SHP77 (cell line): Measurements from ENCODE around the gene CKMT2.

Source experiments
- DNase-seq, 2 experiments: peaks; one replicate each; lab custom pipeline; 2025; lab: John Stamatoyannopoulos, UW

The CKMT2 gene

DNA sequence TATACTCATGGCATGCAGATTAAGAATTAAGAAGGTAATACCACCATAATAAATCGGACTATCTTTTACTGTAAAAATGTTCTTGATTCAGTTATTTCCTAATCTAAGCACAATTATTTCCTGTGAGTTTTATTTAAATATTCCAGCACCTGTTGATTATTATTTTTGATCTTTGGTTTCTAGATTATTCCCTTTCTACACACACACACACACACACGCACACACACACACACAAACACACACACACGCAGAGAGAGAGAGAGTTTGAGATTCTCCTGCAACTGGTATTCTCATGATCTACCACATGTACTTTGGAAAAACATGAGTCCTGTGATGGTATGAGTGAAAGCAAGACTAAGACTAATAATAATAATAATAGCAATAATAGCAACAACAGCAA is 17.0 kb upstream of the CKMT2 start:
- no peak for DNase-seq

DNA sequence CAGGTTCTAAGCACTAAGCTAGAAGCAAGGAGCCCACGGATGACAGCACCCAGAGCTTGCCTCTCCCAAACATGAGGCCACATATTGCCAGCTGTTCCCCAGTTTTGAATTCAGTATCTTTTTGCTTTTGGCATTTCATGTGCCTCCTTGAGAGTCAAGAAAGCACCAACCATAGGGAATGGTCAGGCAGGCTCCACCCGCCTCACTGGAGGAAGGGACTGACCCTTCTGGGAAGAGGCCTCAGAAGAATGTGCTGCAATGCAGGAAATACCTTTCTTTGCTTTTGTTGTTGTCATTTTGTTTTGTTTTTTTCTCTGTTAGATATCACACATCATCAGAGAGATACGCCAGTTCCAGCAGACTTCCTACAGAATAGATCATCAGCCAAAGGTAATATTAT is 13.7 kb upstream of the CKMT2 start:
- DNase-seq = no peak

DNA sequence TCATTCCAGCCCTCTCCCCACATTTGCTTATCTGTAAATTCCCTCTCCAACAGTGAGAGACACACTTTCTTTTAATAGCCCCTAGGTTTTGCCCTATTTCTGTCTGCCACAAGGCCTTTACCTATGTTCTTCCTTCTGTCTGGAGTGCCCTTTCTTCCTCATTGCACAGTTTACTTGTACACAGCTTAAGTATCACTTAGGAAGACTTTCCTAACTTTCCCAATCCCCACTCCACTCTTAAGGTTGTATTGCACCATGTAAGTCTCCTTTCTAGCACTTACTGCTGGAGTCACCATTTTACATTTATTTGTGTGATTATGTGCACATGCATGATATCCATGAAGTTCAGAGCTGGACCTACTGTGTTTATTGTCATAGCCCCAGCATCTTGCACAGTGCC is 10.8 kb upstream of the CKMT2 start:
- DNase-seq = no peak

DNA sequence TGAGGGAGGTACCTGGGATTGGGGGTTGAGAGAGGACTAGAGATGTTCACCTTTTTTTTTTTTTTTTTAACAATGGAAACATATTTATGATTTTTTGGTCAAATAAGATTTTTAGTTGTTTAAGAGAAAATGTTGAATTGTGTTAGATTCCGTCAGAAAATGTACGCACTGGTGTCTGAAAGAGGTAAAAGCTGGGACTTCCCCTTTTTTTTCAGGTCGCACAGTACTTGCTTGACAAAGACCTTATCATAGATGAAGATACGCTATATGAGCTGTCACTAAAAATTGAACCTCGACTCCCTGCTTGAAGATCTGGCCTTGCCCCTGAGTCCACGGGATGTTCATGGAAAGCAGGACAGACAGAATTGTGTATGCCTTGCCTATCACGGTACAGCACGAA is 7.7 kb upstream of the CKMT2 start:
- no peak for DNase-seq

DNA sequence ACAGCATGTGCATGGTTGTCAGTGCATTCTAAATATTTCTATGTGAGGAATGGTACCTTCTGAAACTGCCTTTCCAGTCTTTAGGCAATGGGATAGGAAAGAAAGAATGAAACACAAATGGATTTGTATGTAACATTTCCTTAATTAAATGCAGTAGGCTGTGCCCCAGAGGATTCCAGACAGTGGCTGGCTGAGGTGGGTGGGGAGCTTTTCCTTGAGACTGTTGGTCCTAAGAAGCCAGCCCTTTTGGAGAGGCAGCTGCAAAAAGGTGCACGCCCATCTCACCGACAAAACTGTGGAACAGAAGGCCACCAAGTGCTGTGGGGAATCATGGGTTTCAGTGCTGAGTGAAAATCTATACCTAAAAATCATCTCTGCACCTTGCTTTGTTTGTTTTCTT is 6.8 kb upstream of the CKMT2 start:
- no peak for DNase-seq

DNA sequence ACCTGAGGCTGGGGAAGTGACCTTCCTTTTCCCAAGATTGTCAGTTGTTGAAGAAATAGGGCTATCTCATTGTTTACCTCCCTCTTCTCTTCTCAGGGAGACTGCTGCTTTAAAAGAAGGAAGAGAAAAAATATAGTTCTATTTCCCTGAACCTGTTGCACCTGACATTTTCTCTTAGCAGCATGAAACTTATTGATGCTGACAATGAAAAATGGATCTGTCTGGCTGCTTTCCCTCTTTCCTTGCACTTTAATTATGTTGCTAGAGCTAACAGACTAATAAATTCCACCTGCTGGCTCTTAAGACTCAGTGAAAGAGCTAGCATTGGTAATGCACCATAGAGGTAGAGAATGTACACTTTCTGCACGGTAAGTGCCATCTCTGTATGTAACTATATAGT is 6.2 kb upstream of the CKMT2 start:
- DNase-seq = no peak

DNA sequence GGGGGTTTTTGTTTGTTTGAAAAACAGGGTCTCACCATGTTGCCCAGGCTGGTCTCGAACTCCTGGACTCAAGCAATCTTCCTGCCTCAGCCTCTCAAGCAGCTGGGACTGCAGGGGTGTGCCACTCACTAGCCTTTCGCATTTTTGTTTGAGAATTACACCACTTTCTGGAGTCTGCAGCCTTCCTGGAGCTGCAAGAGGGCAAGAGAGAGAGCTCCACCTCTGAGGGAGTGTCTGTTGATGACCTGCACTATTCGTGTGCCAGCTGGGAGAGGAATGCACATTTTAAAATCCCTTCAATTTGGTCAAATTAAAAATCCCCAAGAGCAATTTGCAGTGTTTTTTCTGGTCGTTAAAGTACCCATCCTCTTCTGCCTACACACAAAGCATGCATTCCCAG is 5.0 kb upstream of the CKMT2 start:
- no peak for DNase-seq

DNA sequence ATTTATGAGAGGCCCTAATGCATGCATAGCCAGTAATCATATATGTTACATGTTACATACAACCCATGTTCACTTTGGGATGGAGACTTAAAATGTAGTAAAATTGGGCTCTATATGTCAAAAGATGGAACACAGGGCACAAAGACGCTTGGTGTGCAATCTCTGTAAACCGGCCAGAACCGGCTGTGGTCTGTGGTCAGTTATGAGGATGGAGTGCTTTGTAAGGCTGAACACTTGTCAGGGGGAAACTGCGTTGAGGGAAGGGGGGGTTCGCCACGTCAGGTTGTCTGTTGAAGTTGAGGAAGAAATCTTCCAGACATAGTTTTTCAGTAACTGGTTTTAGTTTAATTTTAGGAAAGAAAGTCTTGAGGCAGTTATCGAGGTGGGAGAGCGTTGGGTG is 2.7 kb upstream of the CKMT2 start:
- DNase-seq = no peak

DNA sequence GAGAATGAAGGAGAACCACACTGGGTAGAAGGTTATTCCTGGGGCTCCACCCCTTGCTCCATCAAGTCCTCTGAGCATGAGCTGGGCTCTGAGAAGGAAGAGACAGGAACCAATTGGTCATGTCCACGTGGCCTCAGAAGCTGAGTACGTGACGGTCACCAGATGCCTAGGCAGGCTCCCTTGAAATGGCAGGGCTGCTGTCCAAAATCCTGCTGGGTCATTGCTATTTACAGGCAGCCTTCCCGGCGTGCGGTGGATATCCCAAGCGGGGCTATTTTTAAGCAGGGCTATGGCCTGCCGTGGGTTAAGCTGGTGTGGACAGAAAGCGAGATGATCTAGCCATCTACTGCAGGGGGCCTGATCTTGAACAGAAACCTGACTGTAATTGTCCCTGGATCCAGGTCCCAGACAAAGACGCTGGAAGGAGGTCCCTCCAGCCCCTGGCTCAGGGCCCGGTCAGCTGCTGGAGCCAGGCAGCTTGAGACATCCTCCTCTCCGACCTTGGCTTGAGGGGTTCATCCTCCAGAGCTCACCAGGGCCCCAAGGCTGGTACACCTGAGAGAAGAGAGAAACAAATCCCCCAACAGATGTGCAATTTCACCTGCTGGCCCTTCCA is 550 bp upstream of the CKMT2 start:
- no peak for DNase-seq

DNA sequence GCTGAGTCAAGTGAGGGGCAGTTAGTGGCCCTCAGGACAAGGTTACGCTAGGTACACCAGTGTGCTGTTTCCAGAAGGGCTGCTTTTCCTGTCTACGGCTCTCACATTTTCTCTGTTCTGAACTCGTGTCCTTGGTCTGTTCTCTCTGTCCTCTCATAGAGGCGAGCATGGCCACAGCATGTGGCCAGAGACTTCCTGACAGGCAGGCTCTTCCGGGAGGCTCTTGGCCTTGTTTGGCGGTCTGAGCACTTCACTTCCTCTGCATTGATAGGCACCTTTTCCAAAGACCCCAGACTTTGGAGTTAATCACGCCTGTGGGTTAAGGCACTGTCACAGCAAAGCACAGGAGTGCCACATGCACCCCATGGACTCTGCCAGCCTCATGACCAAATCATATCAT is 1.2 kb downstream of the CKMT2 start:
- DNase-seq = no peak

DNA sequence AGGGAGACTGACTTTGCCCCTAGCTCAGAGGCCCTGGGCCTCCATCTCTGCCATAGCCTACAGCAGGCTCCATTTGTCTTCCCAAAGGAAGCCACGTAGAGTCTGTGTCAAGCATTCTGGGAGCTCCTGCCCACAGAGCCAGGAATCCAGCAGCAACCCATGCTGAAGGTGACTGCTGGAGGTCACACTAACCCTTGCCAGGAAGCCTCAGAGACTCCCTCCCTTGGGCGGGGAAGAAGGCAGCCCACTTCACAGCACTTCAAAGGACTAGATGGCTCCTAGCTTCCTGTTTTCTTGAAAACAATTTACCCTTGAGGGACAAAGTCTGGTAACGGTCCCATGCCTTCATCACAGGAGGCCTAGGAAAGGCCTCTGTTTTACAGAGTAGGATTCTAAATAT is 1.7 kb downstream of the CKMT2 start:
- no peak for DNase-seq

DNA sequence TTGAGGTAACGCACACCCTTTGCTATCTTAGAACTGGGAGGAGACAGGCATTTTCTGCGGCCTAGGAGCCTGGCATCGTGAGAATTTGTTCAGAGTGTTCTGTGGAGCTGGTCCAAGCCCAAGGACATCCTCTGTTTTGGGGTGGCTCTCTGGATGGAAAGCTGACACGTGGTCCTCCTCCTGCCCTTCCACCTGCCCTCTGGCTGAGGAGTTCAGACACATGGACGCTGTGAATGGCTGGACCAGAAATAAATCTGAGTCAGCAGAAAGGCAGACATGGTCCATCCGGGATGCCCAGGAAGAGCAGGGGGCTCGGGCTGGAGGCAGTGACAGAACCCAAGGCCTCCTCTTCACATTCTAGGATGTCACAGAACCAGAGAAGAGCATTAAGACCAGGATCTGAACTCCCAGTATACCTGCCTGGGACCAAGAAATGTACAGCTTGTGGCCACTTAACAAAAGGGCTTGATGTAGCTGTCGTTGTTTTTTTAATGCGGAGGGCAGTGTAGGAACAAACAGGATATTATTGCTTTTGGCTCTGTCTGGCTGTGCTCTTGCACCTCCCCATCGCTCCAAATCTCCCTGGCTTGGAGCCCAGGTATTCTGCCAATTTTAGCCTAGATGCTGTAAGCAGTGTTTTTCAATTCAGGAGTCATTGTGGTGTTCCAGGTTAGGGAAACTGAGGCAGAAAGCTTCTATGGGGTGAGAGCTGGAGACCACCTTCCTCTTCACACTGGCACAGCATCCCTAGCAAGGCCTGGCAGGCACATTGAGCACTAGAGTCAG is 2.4 kb downstream of the CKMT2 start:
- DNase-seq = no peak

DNA sequence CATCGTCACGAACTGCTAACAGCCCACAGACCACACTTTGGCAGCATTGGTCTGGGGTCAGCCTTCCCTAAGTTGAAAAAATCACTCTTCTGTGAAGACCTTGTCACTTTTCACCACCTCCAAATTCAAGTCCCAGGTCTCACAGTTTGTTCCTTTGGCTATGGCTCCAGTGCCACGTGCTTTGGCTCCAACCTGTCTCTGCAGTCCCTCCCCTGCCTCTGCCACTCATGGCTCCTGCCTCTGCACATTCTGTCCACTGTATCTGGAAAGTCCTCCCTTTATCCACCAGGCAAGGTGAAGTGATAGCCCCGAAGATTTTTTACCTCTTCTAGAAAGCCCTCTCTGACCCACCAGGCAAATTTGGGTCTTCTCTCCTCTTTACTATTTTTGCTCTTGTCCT is 5.3 kb downstream of the CKMT2 start:
- DNase-seq = no peak

DNA sequence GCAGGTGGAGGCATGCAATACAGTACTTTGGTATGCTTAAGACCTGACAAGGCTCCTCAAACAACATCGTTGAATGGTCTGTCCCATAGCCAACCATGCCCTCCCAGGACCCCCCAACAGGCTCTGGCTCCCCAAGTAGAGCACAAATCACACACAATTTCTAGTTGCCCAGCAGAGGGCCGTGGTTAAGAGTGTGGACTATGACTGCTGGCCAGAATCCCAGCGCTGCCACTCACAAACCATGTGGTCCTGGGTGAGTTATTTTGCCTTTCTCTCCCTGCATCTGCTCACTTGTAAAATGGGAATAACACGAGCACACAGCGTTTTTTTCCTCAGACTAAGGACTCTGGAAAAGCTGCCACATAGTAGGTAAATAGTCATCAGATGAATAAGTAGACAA is 6.5 kb downstream of the CKMT2 start:
- no peak for DNase-seq

DNA sequence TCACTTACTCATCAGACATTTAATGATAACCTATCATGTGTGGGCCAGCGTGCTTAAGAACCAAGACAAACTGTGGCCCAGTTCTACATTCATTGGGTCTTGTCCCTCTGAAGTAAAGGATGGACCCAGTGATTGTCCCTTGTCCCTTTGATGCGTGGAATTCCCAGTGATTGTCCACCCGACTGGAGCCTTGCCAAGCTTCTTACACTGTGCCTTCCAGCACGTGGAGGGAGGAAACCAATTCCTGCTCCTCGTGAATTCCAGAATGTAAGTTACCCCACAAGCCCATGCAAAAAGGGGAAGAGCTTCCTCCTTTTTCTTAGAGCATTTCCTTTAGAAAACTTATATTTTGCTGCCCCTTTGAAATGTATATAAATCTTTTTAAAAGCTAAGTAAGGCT is 7.9 kb downstream of the CKMT2 start:
- no peak for DNase-seq

DNA sequence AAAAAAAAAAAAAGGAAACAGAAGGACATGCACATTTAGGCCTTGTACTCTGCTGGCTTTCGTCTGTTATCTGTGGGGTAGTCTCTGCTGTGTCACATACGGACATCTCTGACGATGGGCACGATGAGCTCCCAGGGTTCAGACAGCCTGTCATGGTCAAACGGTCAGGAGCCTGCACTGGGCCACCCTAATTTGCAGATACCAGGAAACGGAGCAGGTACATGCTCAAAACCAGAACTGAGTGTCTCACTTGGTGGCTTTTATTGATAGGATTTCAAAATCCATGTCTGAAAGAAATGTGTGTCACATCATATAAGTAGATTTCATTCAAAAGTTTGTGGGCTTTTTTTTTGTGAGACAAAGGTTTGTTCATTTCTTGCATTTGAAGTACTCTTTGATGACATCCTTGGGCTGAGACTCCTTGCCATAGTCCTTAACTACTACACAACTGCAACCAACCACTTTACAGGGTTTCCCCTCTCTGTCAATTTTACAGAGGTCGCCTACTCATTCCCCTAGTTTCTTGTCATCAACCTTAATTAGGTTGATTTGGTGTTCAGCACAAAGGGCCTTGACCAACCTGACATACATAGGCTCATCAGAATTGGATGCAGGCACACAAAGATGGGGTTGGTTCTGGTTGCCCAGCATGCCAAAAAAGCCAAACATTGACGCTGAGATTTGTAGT is 9.0 kb downstream of the CKMT2 start:
- no peak for DNase-seq

DNA sequence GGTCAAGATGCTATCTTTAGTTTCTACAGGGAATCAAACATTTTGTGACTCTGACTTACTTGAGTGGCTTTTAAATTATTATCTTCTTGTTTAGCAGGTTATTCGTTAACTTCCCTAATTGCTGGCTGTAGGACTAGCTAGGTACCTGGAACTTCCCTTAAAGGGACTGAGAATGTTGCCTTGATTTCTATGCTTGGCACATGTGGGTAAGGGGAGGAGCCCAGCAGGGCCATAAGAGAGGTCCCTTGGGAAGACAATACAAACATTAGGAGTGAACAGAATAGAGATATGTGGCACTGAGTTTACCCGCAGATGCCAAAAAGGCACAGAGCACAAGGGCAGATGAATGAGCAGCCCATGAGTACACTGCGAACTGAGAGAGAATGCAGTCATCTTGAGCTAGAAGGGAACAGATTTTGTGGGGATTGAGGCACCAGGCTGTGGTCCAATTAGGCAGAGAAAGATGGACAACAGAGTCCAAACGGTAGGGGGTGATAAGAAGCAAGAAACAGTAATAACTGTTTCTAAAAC is 9.8 kb downstream of the CKMT2 start:
- DNase-seq = no peak

DNA sequence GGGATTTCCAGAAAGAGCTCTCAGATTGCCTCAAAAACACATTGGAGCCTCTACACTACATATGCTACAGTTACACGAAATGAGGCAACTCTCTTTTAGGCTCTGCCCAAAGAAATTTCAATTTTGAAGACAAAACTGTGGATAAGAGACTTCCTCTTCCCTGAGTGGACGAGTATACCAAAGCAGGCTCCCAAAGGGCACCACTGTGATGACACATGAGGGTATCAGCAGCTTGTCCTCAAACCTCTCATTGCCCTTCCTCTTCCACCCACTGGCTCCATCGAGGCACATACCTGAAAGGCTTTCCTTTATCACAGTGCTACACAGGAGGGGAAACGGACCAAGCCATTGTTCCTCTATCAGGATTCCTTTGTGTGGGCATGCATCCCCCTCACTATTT is 11.3 kb downstream of the CKMT2 start:
- DNase-seq = no peak

DNA sequence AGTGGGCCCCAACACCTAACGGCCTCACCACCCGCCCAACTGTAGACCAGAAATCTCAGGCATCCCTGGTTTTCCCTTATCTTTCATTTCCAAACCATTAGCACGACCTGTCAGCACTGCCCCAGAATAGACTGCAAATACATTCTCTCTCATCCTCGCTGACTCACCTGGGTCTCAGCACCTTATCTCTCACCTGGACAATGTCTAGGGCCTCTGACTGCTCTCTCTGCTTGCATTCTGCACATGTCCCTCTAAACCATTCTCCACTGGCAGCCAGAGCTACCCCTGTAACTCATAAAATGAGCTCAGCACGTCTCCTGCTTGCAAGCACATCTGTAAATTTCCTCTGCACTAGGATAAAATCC is 12.7 kb downstream of the CKMT2 start:
- DNase-seq = no peak

DNA sequence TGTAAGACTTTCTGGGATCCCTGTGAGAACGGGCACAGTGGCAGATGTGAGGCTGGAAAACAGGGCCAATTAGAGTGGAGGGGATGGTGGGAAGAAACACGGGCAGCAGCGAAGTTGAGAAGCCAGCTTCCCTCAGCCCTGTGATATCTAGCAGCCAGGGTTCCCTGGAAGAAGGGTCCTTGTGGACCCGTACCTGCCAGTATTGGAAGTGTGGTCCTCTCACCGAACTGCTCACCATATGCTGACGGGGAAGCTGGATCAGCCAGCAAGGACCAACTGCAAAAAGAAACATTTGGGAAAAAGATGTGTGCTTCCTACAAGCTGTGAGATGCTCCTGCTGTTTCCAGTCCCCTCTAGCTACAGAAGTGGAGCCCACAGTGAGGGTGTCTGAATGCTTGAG is 13.6 kb downstream of the CKMT2 start:
- DNase-seq = no peak

DNA sequence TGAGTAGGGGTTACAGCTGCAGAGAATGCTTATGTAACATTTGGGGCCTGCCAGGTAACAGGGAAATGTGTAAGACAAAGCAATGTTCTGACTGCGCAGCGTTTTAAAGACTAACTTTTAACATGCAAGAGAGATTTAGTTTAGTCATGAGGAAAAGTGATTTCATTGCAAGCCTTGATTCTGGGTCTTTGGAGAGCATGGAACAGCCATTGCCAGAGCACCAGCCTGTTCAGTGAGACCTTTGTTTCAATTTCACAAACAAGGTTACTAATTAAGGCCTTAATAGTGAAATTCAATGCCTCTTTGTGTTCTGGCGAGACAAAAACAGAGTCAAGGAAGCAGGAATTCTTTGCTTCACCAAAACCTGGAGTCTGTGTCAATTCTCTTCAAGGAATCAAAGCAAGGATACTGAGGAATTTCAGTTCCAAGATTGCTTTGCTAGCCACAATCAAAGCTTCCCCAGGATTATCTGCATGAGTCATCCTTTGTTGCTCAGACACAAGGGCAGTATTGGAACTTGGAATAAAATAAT is 14.4 kb downstream of the CKMT2 start:
- no peak for DNase-seq

DNA sequence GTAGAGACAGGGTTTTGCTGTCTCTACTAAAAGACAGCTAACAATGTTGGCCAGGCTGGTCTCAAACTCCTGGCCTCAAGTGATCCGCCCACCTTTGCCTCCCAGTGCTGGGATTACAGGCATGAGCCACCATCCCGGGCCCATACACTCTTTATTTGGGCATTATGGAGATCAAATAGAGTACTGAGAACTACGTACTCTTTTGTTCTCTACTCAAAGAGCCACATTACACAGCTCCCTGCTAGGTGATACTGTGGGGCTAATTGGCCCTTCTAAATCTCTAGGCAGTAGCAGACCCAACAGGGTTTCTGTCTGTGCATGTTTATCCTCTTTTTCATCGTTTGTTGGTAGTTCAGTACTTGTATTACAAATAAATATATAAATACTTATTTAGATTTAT is 16.1 kb downstream of the CKMT2 start:
- DNase-seq = no peak

DNA sequence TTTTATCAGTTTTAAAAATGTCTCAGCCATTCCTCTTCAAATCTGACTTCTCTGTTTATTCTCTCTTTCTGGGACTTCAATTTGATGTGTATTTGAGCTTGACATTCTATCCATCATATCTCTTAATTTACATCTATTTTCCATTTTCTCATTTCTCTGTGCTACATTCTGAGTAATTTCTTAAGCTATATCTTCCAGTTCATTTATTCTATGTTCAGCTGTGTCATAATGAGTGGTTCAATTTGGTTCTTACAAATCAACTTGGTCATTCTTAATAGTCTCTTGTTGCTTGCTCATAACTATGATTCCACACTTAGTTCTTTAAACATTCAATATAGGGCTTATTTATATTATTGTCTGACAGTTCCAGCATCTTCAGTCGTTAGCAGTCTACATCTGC is 16.9 kb downstream of the CKMT2 start:
- DNase-seq = no peak
